ENCODE data around the gene FBXL15. TPM values are rescaled to one million over a fixed set of nuclear protein-coding genes. Genes with fewer than 3 reads are reported as not detected.

Gene FBXL15
- total and polyA plus RNA-seq, 2 of the 4 experiments (the other 2 are of a cell fraction): 3.0 to 8.4 TPM

- TF ChIP-seq CTCF (conservative IDR thresholded peaks at IDR 0.05; ENCODE audit: low read depth, low read length): no peak
These were observed 10.8 kb upstream of the FBXL15 start (continued) for GRCh38 chr10:102409604-102410428.
